ENCODE results near the gene SCML2.
A peak's percentile ranks its signal among the peaks of the same experiment; 100 is the strongest.
"Not testable (repeated sequence)": the region's sequence is repeated elsewhere in the genome, so short reads cannot be mapped to it uniquely, and the experiment has no call there.

The SCML2 gene

DNA sequence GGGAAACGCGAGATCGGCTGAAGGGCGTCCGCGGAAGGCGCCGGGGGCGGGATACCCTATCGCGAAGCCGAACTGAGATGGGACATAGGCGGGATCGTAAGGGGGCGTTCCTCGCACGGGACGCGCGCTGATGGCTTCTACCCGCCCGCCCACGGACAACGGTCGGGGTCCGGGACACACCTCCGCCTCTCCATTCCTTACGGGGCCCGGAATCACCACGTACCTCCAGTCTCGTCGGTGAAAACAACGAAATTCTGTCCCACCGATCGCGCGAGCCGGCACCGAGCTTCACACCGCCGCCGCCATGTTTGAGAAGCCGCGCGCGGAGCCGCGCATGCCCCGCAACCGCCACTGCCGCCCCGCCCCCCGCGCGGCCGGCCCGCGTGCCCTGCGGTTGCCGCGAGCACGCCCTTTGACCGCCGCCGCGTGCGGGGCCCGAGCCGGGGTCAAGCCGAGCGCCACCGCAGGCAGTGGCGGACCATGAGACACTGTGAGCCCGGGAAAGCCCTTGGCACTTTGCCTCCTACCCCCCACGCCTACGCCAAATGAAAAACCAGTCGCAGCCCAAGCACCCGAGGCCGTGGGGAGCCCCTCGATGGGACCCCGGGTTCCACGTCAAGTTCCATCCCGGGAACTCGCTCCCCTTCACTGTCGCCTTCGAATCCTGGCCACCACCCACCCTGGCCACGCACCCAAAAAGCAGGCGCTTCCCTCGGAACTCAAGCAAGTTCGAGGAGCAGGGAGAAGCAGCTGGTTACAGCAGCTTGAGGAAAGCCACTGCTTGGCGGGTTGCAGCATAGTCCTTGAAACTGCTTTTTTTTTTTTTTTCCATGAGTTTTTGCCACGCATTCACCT, at the start of gene SCML2:
TSS of gene SCML2 (minus strand) at position 320 of the 855 bp plus-strand sequence. CDS start 20,617 bp downstream, outside the sequence.
- DNase-seq (ENCODE audit: low read depth in 2 of 2), result no peak

GRCh38 chrX:18401848-18402213, 47.3 kb upstream of the SCML2 start:
- DNase-seq (ENCODE audit: low read depth in 2 of 2), result no peak

GRCh38 chrX:18394477-18394876, 40.0 kb upstream of the SCML2 start:
- no peak for DNase-seq (ENCODE audit: low read depth in 2 of 2)

- peak; percentile 35 to 44 for DNase-seq (ENCODE audit: low read depth in 2 of 2)
These were observed 36.6 kb upstream of the SCML2 start for GRCh38 chrX:18390941-18391538.

DNA sequence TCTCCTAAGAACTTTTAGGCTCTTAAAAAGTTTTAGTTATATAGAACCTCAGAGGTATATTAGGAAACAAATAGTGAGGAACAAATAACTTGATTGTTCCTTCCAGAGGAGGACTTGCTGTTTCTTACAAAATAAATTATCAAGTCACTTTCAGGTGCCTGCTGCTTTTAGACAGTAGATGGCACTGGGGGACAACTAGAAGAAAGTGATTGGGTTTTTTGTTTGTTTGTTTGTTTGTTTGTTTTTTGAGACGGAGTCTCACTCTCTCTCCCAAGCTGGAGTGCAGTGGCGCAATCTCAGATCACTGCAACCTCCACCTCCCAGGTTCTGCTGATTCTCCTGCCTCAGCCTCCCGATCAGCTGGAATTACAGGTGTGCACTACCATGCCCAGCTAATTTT, 35.5 kb upstream of the SCML2 start:
- no peak for DNase-seq (ENCODE audit: low read depth in 2 of 2)

DNA sequence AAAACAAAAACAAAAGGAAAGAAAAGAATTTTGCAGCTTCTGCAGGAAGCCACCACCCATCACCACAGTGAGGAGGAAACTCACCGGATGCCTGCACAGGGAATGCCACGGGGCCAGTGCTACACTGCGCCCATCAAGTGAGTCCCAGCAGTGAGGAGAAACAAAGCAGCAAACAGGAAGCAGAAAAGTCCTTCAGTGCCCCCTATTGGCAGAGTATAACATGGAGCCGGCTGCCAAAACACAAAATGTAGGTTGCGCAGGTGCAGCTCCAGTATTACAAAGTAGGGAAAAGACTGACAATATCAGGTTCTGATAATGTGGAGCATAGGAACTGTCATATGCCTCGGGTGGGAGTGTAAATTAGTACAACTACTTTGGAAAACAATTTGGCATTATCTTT, 23.3 kb upstream of the SCML2 start:
- DNase-seq (ENCODE audit: low read depth in 2 of 2), result no peak

GRCh38 chrX:18375131-18375805, 20.8 kb upstream of the SCML2 start:
- not testable (repeated sequence) for DNase-seq (ENCODE audit: low read depth in 2 of 2)

DNA sequence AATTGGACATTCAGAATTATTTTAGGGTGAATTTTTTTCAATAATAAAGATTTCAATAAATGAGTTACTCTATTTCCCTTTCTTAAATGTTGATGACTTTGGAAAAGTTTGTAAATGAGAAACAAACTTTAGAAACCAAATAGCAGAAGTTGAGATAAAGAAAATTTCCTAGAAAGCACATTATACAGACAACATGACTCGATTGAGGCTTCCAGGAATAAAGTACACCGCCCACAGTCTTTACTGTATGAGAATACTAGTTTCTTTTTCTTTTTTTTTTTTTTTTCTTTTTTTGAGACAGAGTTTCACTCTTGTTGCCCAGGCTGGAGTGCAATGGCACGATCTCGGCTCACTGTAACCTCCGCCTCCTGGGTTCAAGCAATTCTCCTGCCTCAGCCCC, 14.6 kb upstream of the SCML2 start:
- DNase-seq (ENCODE audit: low read depth in 2 of 2), result not testable (repeated sequence)

GRCh38 chrX:18368402-18368801, 13.9 kb upstream of the SCML2 start:
- no peak for DNase-seq (ENCODE audit: low read depth in 2 of 2)

GRCh38 chrX:18360867-18361266, 6.4 kb upstream of the SCML2 start:
- DNase-seq (ENCODE audit: low read depth in 2 of 2), result no peak

- no peak for DNase-seq (ENCODE audit: low read depth in 2 of 2)
These were observed 538 bp downstream of the SCML2 start for GRCh38 chrX:18353931-18354368.

DNA sequence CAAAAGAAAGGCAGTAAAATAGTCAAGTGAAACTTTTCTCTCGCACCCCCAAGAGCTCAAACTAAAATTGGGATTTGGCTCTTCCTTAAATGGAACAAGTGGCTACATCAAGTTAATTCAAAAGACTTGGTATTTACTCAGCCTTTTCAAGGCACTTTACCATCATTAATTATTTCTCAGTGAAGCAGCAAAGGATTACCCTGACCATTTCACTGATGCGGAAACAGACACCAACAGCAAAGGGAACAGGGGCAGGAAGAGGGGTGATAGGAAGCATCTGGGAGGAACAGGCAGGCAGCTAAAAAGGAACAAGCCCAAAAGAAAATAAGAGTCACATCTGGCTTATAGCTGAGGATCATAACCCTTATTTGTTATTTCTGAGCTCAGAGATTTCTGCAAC, 2.7 kb downstream of the SCML2 start:
- DNase-seq (ENCODE audit: low read depth in 2 of 2), result no peak

DNA sequence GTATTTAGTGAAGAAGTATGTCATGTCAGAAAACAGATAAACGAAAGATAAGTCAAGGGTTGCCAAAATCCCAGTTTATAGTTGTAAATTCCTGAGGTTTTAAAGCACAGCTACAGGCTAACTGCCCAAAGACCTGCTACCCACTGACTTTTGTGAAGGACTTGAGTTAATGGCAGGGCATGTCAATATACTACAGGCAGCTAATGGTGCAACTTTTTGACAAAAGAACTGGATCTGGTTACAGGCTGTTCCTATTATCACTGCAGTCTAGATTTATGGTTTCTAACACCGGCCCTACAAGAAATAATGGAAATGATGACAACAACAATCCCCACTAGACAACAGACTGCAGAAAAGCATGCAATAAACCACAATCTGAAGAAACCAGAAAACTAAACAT, 6.4 kb downstream of the SCML2 start:
- DNase-seq (ENCODE audit: low read depth in 2 of 2), result no peak

- no peak for DNase-seq (ENCODE audit: low read depth in 2 of 2)
These were observed 45.1 kb downstream of the SCML2 start for GRCh38 chrX:18309401-18309800.

DNA sequence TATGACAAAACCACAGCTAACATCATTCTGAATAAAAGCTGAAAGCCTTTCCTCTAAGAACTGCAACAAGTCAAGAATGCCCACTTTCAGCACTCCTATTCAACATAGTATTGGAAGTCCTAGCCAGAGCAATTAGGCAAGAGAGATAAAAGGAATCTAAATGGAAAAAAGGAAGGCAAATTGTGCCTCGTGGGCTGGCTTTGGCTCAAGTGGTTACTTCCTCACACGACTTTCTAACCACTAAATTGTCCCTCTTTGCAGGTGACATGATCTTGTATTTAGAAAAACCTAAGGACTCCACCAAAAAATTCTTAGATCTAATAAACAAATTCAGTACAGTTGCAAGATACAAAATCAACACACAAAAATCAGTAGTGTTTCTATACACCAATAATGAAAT, 57.2 kb downstream of the SCML2 start:
- no peak for DNase-seq (ENCODE audit: low read depth in 2 of 2)

- no peak for DNase-seq (ENCODE audit: low read depth in 2 of 2)
These were observed 59.6 kb downstream of the SCML2 start for GRCh38 chrX:18294893-18295292.

- no peak for DNase-seq (ENCODE audit: low read depth in 2 of 2)
These were observed 63.4 kb downstream of the SCML2 start for GRCh38 chrX:18291006-18291545.

DNA sequence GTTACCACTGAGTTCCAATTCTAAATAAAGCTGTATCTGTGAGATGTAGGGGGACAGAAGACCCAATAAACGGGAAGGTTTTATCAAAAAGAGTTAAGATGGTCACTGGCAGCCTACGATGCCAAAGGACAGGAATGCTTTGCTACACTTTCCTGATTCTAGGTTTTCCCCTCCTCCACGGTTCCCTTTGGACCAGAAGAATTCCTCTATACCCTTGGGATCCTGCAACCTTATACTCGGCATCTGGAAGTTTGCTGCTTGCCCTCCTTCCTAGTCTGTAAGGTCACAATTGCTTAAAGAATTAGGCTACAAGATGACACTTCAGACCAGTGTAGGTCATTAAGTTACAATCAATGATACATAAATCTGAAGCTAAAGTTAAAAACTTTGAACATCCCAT, 64.3 kb downstream of the SCML2 start:
- DNase-seq (ENCODE audit: low read depth in 2 of 2), result no peak

DNA sequence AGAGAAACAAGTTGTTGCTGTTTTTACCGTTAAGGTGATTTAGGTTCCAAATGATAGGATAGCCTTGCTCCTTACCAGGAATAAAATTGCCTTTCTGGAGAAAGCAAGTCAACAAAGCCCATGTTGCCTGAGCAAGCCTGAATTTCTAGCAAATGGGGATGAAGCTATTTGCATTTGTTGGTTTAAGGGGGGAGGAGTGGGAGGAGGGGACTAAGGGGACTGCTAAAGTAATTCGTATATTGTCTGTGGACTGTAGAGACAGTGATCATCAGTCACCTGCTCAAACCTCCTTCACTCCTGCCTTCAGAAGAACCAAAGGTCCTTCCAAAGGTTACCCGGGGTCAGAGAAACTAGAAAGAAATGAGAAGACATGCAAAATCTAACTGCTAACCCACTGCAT, 65.8 kb downstream of the SCML2 start:
- no peak for DNase-seq (ENCODE audit: low read depth in 2 of 2)

DNA sequence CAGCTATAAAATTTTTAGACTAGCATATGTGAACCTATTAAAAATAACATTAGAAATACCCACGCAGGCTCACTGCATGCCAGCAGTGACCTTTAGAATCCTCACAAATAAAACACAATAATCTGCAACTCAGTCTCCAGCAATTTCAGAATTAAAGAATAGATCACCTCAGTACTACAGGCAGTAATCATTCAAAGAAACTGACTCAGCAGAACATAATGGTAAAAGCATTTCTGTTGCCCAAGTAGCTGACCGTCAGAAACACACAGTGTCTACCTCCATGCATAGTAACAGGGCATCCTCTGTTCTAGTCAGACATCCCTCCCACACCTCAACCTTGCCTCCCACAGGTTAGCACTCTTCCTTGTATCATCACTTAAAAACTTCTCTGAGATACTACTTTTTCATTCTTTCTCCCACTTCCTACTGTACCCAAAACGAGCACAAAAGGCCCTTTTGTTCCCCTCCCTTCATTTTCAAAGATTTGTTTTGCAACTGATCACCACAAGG, 68.1 kb downstream of the SCML2 start:
- no peak for DNase-seq (ENCODE audit: low read depth in 2 of 2)

DNA sequence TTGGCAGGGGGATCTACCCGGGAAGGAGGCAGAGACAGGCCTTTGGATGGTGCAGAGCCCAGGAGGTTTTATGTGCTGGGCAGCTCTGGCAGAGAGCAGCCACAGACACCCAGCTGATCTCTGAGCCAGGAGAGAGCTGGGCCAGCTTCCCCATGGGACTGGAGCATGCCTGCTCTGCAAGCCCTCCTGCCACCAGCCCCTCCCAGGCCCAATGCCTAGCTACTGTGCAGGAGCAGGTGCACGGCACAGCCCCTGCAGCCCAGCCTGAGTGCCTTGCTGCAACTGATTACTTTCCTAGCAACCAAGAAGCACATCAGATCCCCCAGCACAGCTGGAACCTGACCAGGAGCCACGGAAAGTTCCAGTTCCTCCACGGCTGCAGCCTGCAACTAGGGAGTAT, 76.0 kb downstream of the SCML2 start:
- no peak for DNase-seq (ENCODE audit: low read depth in 2 of 2)

GRCh38 chrX:18272222-18272621, 82.3 kb downstream of the SCML2 start:
- no peak for DNase-seq (ENCODE audit: low read depth in 2 of 2)

Measured in stimulated activated CD8-positive, alpha-beta memory T cell treated with anti-CD3 and anti-CD28 coated beads, Interleukin-7, amount 100 ng/mL, for 1 hour (primary cell).